ENCODE results near the gene IQCK. TPM values are rescaled to one million over a fixed set of nuclear protein-coding genes. Genes with fewer than 3 reads are reported as not detected.

Gene IQCK
- total and polyA plus RNA-seq, 2 donors (not counting 1 experiment from before 2014, with no cell fraction given): 4.6 to 9.9 TPM

DNA sequence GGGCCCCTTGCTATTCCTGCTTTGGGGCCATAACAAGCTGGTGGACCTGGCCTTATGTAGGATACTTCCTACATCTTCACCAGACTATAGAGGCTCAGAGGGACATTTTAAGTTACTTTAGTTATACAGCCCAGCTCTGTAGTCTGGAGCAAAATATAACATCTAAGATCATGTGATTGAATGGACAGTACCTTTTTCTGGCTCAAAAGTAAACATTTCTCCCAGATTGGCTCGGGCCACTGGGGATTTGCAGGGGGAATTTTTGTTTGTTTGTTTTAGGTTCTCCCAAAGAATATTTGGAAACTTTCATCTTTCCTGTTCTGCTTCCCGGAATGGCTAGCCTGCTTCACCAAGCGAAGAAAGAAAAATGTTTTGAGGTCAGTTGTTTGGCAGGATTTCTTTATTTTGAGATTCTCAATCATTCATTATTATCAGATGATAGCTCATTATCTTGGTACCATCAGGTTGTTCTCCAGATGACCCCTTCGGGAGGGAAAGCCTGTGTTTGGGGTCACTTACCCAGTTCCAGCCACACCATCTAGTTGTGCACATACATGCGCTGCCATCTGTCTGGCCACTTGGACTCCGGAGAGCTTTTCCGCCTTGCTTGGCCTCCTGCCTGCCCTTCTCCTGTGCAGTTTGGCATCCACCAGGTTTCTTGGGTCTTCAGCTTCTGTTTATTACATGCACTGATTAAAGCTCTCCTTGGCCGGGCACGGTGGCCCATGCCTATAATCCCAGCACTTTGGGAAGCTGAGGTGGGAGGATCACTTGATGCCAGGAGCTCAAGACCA lies 17.2 kb downstream of the IQCK start:
- no peaks in the 10 kb centered on the region for H3K79me2 ChIP-seq (ENCODE audit: control insufficient read depth, insufficient read depth, low read length)
- H3K9me3 ChIP-seq (ENCODE audit: control insufficient read depth, insufficient read depth, low read depth, low read length): no peaks in the 10 kb centered on the region
- no peak overlapping the region for H3K4me2 ChIP-seq (ENCODE audit: extremely low read depth, insufficient read depth, low read length)
- no peak overlapping the region for H3K27ac ChIP-seq (ENCODE audit: insufficient read depth, low read length)
- no peak overlapping the region for H2AFZ ChIP-seq (ENCODE audit: low read length)
- no peak for DNase-seq (ENCODE audit: low read depth in 2 of 2)
- no peak overlapping the region for H3K4me3 ChIP-seq (replicated peaks in 1 of 4; ENCODE audit: control extremely low read depth in 1 of 4, insufficient read depth in 1 of 4, low read depth in 3 of 4, low read length in 4 of 4)
- no peaks in the 10 kb centered on the region for H4K20me1 ChIP-seq (ENCODE audit: control insufficient read depth, extremely low read depth, insufficient read depth, low read length)
- H3K9ac ChIP-seq (ENCODE audit: insufficient read depth, low read length): no peak overlapping the region
- no peaks in the 10 kb centered on the region for H3K4me1 ChIP-seq (ENCODE audit: control insufficient read depth, extremely low read depth, insufficient read depth, low read length)
- TF ChIP-seq, protein P1, sequence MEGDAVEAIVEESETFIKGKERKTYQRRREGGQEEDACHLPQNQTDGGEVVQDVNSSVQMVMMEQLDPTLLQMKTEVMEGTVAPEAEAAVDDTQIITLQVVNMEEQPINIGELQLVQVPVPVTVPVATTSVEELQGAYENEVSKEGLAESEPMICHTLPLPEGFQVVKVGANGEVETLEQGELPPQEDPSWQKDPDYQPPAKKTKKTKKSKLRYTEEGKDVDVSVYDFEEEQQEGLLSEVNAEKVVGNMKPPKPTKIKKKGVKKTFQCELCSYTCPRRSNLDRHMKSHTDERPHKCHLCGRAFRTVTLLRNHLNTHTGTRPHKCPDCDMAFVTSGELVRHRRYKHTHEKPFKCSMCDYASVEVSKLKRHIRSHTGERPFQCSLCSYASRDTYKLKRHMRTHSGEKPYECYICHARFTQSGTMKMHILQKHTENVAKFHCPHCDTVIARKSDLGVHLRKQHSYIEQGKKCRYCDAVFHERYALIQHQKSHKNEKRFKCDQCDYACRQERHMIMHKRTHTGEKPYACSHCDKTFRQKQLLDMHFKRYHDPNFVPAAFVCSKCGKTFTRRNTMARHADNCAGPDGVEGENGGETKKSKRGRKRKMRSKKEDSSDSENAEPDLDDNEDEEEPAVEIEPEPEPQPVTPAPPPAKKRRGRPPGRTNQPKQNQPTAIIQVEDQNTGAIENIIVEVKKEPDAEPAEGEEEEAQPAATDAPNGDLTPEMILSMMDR (conservative IDR thresholded peaks at IDR 0.05 in 1 of 2, IDR thresholded peaks at IDR 0.05 in 1 of 2; ENCODE audit: low read depth in 1 of 2, low read length in 2 of 2): no peak
- TF ChIP-seq EZH2 (IDR thresholded peaks at IDR 0.05; ENCODE audit: low read length, missing control alignments): no peak
- H3K36me3 ChIP-seq (ENCODE audit: control insufficient read depth, insufficient read depth, low read length): no peaks in the 10 kb centered on the region
- H3K27me3 ChIP-seq (ENCODE audit: control insufficient read depth, insufficient read depth, low read length): no peaks in the 10 kb centered on the region

DNA sequence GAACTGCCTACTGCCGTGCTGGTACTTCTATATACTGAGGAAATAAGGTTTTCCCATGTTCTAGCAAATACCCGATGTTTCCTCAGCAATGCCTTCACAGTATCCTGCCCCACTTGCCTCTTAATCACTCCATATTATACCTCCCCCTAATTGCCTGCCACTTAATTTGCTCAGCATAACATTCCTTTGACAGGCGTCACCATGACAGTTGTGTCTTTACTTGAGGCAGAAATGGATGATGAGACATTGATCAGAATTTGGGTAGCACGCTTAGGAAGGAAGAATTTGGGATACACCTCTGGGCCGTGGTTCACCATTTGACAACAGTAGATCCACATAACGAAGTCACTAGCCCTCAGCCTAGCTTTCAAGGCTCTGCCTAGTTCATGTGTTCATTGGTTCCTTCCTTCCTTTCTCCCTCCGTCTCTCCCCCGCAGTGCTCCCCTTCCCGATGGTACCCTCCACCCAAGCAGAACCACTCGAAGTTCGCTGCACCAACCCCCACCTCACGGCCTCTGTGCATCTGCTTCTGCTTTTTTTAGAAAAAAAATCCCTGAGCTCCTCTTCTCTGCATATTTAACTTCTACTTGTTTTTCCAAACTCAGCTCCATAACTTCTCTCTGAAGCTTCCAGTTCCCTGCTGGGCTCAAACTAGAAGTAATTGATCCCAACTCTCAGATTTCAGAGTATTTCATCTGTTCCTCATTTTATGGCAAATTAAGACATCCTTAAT lies 19.4 kb downstream of the IQCK start:
- Histone ChIP-seq H3K79me2 (ENCODE audit: control insufficient read depth, insufficient read depth, low read length) (no peaks in the 10 kb centered on the region), H3K4me3 (replicated peaks in 1 of 4; ENCODE audit: control extremely low read depth in 1 of 4, insufficient read depth in 1 of 4, low read depth in 3 of 4, low read length in 4 of 4) (no peak overlapping the region), H3K36me3 (ENCODE audit: control insufficient read depth, insufficient read depth, low read length) (no peaks in the 10 kb centered on the region), H3K9ac (ENCODE audit: insufficient read depth, low read length) (no peak overlapping the region), H3K4me2 (ENCODE audit: extremely low read depth, insufficient read depth, low read length) (no peak overlapping the region), H3K9me3 (ENCODE audit: control insufficient read depth, insufficient read depth, low read depth, low read length) (no peaks in the 10 kb centered on the region), H2AFZ (ENCODE audit: low read length) (no peak overlapping the region), H4K20me1 (ENCODE audit: control insufficient read depth, extremely low read depth, insufficient read depth, low read length) (no peaks in the 10 kb centered on the region), H3K27me3 (ENCODE audit: control insufficient read depth, insufficient read depth, low read length) (no peaks in the 10 kb centered on the region), H3K27ac (ENCODE audit: insufficient read depth, low read length) (no peak overlapping the region), H3K4me1 (ENCODE audit: control insufficient read depth, extremely low read depth, insufficient read depth, low read length) (no peaks in the 10 kb centered on the region)
- TF ChIP-seq EZH2 (IDR thresholded peaks at IDR 0.05; ENCODE audit: low read length, missing control alignments): no peak
- TF ChIP-seq, protein P1 (conservative IDR thresholded peaks at IDR 0.05 in 1 of 2, IDR thresholded peaks at IDR 0.05 in 1 of 2; ENCODE audit: low read depth in 1 of 2, low read length in 2 of 2): no peak
- no peak for DNase-seq (ENCODE audit: low read depth in 2 of 2)

DNA sequence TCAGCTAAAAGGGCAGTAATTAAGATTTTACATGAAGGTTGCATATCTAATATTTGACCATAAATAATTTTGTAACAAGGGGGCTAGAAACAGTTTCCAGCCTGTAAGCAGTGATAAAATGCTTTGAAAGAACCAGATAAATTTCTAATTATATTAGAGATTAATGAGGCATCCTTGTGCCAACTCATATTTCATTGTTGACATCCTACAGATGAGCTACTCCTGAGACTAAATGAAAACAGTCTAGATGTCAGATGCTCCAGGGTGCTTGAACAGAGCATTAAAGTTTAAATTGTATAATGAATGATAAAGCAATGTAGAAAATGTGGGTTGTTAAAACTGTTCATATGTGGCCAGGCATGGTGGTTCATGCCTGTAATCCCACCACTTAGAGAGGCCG lies 23.3 kb downstream of the IQCK start:
- H3K27ac ChIP-seq (ENCODE audit: insufficient read depth, low read length): no peak overlapping the region
- TF ChIP-seq EZH2 (IDR thresholded peaks at IDR 0.05; ENCODE audit: low read length, missing control alignments): no peak
- TF ChIP-seq, protein P1 (conservative IDR thresholded peaks at IDR 0.05 in 1 of 2, IDR thresholded peaks at IDR 0.05 in 1 of 2; ENCODE audit: low read depth in 1 of 2, low read length in 2 of 2): no peak
- H3K4me2 ChIP-seq (ENCODE audit: extremely low read depth, insufficient read depth, low read length): no peak overlapping the region
- H3K27me3 ChIP-seq (ENCODE audit: control insufficient read depth, insufficient read depth, low read length): no peaks in the 10 kb centered on the region
- no peak overlapping the region for H2AFZ ChIP-seq (ENCODE audit: low read length)
- no peaks in the 10 kb centered on the region for H3K36me3 ChIP-seq (ENCODE audit: control insufficient read depth, insufficient read depth, low read length)
- H3K9me3 ChIP-seq (ENCODE audit: control insufficient read depth, insufficient read depth, low read depth, low read length): no peaks in the 10 kb centered on the region
- H3K79me2 ChIP-seq (ENCODE audit: control insufficient read depth, insufficient read depth, low read length): no peaks in the 10 kb centered on the region
- no peak overlapping the region for H3K9ac ChIP-seq (ENCODE audit: insufficient read depth, low read length)
- no peak overlapping the region for H3K4me3 ChIP-seq (replicated peaks in 1 of 4; ENCODE audit: control extremely low read depth in 1 of 4, insufficient read depth in 1 of 4, low read depth in 3 of 4, low read length in 4 of 4)
- H4K20me1 ChIP-seq (ENCODE audit: control insufficient read depth, extremely low read depth, insufficient read depth, low read length): no peaks in the 10 kb centered on the region
- H3K4me1 ChIP-seq (ENCODE audit: control insufficient read depth, extremely low read depth, insufficient read depth, low read length): peaks cover 2% of the 10 kb centered on the region
- no peak for DNase-seq (ENCODE audit: low read depth in 2 of 2)

All from fibroblast of lung (primary cell).